AG04450 (cell line): ENCODE results near the gene DSCAML1. TPM values are rescaled to one million over a fixed set of nuclear protein-coding genes. Genes with fewer than 3 reads are reported as not detected.

ENCODE experiments used
- CTCF ChIA-PET: fragments of 300-600, 350-600 bp; formaldehyde crosslinking; extraction: SDS; loops from one replicate; lab custom pipeline; 2022; ENCODE audit warnings: antibody characterized with exemption, inconsistent platforms; lab: Charles Lee
- POLR2A ChIA-PET: fragments of 350-600 bp; formaldehyde crosslinking; extraction: SDS; loops from one replicate; lab custom pipeline; 2021; ENCODE audit warnings: antibody characterized with exemption, inconsistent platforms; lab: Yijun Ruan, JAX
- DNase-seq: peaks from one replicate; pipeline ENCODE4 v3.0.0-alpha.2; 2011; ENCODE audit warnings: low read depth, low spot score
- H3K27ac ChIP-seq: one replicate; pipeline ENCODE4 v1.5.1; 2012; ENCODE audit warnings: low read depth, low read length, control low read depth
- H3K27me3 ChIP-seq: one replicate; pipeline ENCODE4 v1.6.0; 2012; ENCODE audit warnings: low read length; ENCODE audit not compliant: control insufficient read depth, insufficient read depth
- H3K4me3 ChIP-seq: 2 replicates; pipeline ENCODE4 v1.5.1; 2011; ENCODE audit warnings: mild to moderate bottlenecking, low read depth, low read length, control low read depth
- H3K9me3 ChIP-seq: 2 replicates; pipeline ENCODE4 v1.5.1; 2012; ENCODE audit warnings: low read length; ENCODE audit not compliant: control insufficient read depth, insufficient read depth
- polyA plus RNA-seq: library from polyadenylated mRNA; depleted of rRNA; stranded (reverse); fragments of >200 nt; gene quantifications from 2 replicates; pipeline ENCODE4 v1.2.3, GENCODE V29; 2011
- TF ChIP-seq, protein P1 (sequence below): IDR thresholded peaks from 2 replicates; pipeline ENCODE4 v1.5.1; 2011; ENCODE audit warnings: low read depth, low read length, control low read depth, inconsistent platforms

Gene DSCAML1
- polyA plus RNA-seq, 1 experiment = not detected

DNA sequence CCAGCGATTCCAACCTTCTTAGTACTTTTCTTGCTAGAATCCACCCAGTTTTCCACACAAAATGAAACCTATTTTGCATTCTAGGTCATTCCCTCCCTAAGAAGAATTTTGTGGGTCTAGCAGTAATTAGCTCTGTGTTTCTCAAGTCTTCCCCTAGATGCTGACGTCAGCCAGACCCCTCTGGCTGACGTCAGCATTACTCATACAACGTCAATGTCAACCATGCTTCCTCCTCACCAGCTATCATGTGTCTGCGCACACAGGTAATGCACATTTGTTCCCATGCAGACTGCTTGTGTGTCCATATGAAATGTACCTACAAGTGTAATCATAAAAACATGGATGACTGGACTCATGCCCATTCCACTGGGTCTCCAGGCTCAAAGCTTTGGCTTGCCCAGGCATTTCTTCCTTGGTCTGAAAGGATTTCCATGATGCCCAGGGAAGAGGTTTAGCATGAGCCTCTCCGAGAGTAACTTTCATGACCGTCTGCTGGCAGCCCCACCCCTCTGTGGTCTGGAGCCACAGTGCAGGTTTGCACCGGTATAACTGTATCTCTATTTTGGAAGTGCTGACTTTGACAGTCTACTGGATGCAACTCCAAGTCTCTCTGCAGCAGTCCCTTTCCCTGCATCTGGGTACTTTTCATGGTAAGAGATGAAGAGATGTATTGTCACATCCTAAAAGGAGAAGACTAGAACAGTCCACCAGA is 58.6 kb downstream of the DSCAML1 start:
- CTCF ChIA-PET = no interaction called here
- no peaks in the 10 kb centered on the region for H3K9me3 ChIP-seq
- H3K27ac ChIP-seq = no peak overlapping the region
- H3K4me3 ChIP-seq = no peak overlapping the region
- no peak for DNase-seq
- TF ChIP-seq, protein P1, sequence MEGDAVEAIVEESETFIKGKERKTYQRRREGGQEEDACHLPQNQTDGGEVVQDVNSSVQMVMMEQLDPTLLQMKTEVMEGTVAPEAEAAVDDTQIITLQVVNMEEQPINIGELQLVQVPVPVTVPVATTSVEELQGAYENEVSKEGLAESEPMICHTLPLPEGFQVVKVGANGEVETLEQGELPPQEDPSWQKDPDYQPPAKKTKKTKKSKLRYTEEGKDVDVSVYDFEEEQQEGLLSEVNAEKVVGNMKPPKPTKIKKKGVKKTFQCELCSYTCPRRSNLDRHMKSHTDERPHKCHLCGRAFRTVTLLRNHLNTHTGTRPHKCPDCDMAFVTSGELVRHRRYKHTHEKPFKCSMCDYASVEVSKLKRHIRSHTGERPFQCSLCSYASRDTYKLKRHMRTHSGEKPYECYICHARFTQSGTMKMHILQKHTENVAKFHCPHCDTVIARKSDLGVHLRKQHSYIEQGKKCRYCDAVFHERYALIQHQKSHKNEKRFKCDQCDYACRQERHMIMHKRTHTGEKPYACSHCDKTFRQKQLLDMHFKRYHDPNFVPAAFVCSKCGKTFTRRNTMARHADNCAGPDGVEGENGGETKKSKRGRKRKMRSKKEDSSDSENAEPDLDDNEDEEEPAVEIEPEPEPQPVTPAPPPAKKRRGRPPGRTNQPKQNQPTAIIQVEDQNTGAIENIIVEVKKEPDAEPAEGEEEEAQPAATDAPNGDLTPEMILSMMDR = no peak
- no peaks in the 10 kb centered on the region for H3K27me3 ChIP-seq
- POLR2A ChIA-PET = no interaction called here

DNA sequence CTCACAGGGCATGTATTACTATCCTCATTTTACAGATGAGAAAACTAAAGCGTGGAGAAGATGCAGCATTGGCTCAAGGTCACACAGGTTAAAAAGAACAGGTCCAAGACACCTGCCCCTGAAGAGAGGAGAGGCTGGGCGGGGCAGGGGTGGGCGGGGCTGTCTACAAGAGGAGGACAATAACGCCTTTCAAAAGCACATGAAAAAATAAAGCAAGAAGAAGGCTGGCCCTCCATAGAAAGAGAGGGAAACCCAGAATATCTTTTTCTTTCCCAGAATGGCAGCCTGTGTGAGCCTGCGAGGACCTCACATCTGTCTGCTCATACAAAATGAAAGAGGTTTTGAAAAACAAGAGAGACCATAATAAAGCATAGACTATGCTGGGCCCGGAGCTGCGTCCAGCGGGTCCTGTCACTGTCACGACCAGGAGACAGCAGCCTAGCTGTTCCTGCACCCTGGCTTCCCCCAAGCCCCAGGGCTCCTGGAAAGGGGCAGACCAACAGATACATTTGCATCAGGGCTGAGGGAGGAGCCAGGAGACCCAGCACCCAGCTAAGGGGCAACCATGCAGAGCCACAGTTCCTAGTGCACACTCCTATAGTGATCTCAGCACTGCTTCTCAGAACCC is 61.6 kb downstream of the DSCAML1 start:
- DNase-seq = no peak
- H3K27ac ChIP-seq = no peak overlapping the region
- no peaks in the 10 kb centered on the region for H3K9me3 ChIP-seq
- H3K4me3 ChIP-seq = no peak overlapping the region
- CTCF ChIA-PET = no interaction called here
- TF ChIP-seq, protein P1 = no peak
- H3K27me3 ChIP-seq = peaks cover 7% of the 10 kb centered on the region
- POLR2A ChIA-PET = no interaction called here

DNA sequence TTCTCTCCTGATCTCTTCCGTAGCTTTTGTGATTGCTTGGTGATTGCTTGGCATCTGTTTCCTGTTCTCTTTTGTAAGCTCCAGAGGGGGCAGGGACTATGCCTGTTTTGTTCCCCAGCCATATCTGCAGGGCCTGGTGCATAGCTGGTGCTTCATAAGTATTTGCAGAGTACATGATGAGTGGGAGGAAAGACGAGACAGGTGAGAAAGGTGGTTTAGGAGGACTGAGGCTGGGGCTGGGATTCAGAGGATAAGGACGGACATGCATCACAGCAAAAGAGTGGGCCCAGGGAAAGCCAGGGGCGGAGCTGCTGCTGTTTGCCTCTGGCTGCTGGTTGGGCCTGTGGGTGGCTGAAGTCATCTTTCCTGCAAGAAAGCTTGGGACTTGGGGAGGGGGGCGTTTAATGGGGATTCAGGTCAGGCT is 62.4 kb downstream of the DSCAML1 start:
- POLR2A ChIA-PET = no interaction called here
- Histone ChIP-seq H3K27me3 (peaks cover 7% of the 10 kb centered on the region), H3K9me3 (no peaks in the 10 kb centered on the region), H3K27ac (no peak overlapping the region), H3K4me3 (no peak overlapping the region)
- CTCF ChIA-PET = no interaction called here
- no peak for DNase-seq
- TF ChIP-seq, protein P1 = no peak

DNA sequence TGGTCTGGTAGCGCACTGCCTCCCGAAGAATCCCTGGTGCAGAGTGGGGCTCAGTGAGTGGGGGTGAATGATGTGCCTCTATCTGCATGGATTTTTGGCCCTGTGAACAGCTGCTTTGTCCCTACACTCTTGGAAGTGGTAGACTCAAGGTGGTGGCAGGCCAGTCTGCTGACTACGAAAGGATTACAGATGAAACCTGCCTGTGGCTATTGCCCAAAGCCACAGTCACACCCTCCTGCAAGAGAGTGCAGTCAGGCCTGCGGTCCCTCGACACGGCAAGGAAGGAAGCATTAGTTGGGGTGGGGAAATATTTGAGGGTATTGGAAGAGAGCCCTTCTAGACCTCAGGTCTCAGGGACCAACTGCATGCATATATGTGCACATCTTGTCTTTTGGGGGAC is 63.7 kb downstream of the DSCAML1 start:
- H3K27me3 ChIP-seq = peaks cover 7% of the 10 kb centered on the region
- POLR2A ChIA-PET = no interaction called here

More for the DNA sequence above, 63.7 kb downstream of the DSCAML1 start:
- Histone ChIP-seq H3K27ac (no peak overlapping the region), H3K4me3 (no peak overlapping the region), H3K9me3 (no peaks in the 10 kb centered on the region)
- TF ChIP-seq, protein P1 = no peak
- no peak for DNase-seq
- CTCF ChIA-PET = no interaction called here
